NCI-H2196 treated with DMSO at 0.1 percent for 48 hours (cell line): Measurements from ENCODE around the gene DOLPP1.

Source experiments
- DNase-seq: peaks from one replicate; lab custom pipeline; 2025; ENCODE audit not compliant: unreplicated experiment; lab: John Stamatoyannopoulos, UW

DOLPP1 gene

DNA sequence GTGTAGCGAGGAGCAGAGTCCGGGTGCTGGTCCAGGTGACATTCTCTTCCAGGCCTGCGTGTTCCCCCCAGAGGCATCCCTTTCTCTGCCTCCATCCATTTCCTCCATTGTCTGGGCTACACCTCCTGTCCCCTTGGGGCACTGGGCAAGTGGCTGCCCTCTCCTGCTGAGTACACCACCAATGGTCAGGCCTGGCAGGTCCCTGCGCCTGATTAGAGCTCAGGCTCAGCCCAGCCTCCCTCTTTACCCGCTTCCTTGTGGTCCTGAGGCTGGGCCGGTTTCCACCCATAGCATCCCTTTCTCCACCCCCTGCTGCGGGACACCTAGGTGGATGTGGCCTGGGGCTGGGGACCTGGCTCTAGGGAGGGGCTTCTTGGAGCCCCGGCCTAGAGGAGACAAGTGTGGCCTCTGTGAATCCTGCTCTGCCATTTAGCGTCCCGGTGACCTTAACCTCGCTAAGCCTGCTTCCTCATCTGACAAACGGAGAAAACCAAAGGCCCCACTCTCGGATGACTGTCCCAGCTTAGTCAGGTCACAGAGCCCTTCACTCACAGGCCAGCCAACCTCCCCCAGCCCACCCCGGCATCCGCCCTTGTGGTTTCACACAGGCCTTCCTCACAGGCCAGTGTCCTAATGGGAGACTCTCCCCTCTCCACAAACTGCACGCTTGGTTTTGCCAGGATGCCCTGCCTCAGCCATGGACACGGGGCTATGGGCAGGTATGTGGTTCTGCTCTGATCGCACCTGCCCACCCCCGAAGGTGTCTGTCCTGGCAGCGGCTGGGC lies 12.9 kb downstream of the DOLPP1 start:
- no peak for DNase-seq

DNA sequence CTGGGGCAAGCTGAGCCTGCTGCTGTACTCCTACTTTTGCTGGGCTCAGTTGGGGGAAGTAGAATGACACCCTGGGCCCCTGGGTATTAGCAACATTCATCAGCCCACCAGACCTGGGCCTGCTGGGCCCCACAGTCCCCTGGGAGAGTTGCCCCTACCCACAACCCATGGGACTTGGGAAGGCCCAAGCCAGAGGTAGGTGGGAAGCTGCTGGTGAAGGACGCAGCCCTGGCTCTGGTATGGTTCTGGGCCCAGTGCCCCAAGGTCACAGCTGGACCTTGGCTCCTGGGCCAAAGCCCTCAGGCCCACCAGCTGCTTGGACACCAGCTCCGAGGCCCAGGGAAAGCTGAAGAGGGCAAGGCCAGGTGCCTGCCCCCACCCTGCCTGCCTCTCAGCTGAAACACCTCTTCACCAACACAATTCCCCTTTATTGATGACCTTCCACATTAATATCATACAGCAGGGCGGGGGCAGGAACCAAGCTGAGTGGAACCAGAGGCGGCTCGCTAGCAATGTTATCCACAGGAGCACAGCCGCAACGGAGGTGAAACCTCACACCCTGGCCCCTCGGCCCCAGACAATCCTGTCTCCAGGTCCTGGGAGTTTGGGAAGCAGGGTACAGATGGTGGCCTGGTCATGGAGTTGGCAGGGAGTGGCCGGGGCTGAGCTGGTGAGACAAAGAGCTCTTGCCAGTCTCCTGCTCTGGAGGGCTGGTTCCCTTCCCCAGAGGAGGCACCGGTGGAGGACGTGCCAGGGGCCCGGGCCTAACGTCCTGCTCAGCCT lies 13.7 kb downstream of the DOLPP1 start:
- no peak for DNase-seq

DNA sequence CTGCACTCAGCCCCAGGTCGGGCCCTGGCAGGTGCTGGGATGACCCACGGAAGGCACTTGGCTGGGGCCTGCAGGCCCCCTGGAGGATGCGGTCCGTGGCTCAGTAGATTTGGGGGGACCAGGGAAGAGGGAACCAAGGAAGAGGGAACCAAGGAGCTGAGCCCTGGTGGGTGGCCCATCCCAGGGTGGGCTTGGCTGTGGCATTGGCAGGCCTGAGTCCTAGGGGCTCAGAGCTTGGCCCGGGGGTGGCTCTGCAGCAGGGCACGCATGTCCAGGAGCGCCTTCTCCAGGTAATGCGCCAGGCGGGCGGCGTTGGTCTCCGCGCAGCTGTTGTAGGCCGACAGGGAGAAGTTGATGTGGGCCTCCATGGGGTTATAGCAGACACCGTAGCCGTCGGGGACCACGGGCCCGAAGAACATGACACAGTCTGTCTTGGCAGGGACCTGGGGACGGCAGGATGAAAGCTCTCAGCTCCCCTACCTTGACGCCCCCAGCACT lies 14.3 kb downstream of the DOLPP1 start:
- DNase-seq = no peak

DNA sequence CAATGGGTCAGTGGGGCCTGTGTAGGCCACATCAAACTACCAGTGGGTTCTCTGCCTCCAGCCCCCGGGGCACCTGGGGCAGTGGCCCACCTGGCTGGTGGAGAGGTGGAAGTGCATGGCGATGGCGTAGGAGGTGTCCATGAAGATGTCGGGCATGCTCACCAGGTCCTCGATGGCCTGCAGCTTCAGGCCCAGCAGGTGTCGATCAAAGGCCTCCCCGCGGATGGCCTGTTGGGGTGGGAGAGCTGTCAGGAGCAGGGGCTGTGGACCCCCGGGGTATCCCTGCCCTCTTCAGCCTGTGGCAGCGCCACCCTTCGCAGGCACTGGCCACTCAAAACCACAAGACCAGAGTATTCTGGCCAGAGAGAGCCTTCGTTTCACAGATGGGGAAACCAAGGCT lies 15.0 kb downstream of the DOLPP1 start:
- no peak for DNase-seq

DNA sequence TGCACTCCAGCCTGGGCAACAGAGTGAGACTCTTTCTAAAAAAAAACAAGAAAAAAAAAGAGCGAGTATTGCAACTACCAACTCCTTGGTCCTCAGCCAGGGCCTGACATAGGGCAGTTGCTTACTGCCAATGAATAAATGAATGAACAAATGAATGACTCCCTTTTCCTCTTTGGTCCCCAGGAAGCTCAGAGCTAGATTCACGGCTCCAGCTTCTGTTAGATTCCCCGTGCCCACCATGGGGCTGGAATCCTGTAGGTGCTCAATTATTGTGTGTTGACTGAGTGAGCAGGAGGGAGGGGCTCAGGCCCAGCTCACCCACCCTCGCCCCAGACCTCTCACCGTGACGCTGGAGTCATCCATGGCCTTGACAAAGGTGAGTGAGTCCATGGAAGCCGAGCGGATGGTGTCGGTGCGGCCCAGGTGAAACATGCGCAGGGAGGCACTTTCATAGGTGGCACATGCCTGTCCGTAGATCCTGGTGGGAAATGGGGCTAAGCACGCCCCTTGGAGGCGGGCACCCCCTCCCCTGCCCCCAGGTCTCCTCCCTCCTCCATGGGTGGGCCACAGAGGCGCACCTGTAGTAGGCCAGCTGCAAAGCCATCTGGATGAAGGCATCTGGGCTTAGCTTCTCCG lies 16.9 kb downstream of the DOLPP1 start:
- DNase-seq = no peak

DNA sequence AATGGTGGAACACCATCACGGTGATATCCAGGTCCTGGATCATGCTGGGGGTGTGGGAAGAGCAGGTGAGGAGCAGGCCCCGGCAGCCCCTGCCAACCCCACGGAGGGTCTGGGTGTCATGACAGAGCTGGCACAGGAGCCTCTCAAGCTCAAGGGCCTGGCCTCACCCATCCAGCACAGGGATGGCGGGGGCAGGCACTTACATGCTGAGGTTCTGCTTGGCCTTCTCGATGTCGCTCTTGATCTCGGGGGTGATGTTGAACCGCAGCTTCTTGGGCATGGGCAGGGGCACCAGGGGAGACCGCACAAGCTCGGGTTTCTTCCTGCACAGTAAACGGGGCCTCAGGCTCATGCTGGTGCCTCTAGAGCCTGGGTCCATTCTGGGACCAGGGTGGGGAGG lies 17.4 kb downstream of the DOLPP1 start:
- no peak for DNase-seq

DNA sequence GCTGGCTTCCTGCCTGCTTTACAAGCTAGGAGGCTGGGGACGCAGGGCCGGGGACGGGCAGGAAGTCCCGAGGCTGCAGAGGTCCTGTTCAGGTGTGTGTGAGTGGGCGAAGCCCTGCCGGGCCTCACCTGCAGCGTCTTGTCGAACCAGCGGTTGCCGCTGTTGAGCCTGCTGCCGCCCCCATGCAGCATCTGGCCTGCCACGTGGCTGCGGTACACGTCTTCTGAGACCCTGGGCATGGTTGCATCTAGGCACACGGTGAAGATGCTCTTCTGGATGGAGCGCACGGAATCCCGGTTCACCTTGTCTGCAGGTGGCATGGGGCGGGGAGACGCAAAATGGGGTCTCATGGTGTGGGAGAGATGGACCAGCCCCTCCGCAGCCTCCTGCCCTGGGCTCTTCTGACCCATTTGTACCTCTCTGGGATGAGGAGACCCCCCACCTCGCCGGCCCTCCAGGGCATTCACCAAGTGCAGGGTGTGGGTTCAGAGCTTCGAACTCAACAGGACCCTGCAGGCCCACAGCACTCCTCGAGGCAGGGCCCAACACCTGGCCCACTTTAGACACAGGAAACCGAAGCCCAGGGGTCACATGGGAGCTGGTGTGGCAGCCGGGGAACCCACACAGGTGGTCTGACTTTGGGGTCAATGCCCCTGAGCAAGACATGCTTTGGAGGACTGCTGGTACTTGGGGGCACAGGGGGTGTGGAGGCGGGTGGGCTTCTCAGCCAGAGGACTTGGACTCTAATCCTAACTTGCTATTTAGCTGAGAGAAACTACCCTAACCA lies 19.7 kb downstream of the DOLPP1 start:
- DNase-seq = no peak

DNA sequence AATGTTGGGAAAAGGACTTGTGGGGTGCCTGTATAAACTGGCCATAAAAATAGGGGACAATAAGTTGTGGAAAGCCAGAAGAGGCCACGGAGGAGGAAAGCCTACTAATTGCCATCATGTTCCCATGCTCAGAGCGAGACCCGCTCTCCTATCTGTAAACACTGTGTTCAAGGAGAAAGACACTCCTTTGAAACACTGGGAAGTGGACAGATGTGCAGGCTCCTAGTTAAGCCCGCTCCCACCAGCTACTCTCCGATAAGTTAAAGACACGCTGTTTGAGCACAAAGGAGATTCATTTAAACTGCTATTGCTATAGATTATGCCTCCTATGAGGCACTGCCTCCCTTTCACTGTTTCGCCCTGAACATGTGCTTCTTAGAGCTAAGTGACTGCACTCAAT lies 20.4 kb downstream of the DOLPP1 start:
- no peak for DNase-seq

DNA sequence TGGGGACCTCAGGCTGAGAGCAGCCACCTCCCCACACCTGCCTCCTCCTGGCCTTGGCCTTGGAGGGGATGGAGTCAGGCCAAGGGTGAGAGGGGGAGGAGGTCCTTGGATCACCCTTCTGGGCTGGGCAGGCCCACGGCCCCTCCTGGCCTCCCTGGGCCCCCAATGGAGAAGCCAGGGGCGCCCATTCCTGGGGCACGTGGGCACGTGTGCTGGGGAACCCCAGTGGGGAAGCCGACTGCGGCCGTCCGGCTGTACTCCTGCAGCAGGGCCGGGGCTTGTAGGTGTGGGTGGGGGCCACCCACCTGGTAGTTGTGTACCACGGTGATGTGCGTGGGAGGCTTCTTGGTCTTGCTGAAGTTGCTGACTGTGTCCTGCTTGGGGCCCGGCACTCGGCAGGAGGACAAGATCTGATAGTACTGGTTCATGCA lies 21.2 kb downstream of the DOLPP1 start:
- no peak for DNase-seq

DNA sequence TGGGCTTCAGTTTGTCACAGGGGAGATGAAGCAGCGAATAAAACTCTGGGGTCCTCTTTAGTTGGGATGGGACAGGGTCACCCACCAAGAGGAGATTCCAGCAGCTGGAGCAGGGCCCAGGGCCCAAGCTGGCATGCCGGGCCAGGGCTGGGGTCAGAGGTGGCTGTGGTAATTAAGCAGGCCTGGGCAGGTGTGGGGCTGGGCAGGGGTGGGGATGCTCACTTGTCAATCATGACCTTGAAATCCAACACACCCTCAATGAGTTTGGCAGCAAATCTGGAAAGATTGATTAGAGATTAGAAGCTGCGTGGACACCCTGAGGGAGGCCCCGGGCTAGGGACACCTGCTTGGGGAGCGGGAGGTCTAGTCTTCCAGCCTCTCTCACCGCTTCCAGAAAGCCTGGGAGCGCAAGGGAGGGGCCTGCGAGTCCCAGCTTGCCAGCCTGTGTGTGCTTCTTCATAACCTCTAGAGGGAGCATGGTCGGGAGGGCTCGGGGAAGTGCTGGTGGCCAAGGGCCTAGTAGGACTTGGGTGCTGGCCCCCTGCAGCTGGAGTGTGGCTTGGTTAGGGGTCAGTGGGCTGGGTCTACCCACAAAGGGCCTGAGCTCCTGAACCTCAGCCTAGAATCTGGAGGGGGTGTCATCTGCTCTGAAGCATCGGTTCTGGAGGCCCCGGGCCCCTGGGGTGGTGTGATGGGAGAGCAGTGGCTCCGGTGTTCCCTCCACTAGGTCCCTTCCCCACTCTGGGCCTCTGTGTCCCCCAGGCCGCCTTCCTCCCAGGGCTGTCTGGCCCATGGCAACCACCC lies 22.1 kb downstream of the DOLPP1 start:
- DNase-seq = peak; percentile 68

DNA sequence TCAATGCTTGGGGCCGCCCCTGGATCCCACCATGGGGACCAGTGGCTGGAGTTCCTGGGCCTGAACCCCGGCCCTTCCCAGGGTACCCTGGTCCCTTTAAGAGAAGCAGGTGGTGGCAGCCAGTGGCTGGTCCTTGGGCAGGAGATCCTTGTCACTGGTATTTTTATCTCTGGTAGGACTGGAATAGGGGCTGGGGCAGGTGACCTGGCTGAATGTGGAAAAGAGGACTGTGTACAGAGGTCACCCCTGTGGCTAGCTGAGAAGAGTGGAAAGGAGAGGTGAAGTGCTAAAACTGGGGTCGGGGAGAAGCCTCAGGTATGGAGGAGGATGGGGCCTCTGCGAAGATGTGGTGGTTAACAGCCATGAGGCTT lies 22.7 kb downstream of the DOLPP1 start:
- DNase-seq = no peak

DNA sequence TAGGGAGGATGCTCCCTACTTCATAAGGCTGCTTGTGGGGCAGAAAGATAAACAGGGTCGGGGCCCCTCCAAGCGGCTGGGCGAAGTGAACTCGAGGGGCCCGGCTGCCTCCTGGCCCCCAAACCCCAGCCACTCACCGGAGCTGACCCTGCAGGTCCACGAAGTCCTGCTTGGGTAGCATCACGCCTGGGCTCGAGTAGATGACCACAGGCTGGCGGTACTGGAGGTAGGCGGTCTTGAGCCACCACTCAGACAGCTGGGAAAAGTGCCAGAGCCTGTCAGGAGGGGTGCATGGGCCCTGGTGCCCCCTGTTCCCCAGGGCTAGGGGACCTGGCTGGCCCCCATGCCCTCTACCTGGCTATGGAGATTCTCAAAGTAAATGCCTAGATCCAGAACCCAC lies 23.1 kb downstream of the DOLPP1 start:
- no peak for DNase-seq

DNA sequence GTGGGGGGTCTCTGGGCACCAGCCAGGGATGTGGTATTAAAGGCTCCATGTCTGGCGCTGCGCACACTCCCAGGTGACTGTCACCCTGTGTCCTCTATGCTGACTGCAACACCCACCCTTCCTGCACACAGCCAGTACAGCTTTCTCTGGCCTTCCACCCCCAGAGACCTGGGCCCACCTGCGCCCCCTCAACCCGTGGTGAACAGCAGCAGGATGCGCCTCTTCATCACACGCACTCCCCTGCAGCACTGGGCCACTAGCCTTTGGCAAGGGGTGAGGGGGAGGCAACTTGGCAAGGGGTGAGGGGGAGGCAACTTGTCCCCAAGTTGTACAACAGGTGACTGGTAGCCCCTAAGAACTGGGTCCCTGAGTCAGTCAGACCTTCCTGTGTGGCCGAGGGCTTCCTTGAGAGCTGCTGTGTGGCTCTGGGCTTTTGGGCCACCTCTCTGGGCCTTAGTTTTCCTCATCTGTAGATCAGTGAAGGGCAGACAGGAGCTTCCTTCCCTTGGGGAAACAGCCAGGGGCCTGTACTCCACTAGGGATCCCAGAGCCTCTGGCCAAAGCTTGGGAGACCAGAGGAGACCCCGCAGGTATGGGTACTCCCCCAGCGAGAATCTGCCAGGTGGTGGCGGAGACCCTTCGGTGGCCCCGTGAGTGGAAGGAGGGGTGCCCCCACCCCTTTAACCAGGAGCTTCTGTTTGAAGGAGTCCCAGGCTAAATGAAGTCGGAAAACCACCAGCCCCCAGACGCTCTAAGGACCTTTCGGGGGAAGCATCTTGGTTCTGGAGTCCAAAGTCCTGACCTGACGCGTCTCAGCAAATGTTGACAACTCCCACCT lies 25.2 kb downstream of the DOLPP1 start:
- DNase-seq = no peak

DNA sequence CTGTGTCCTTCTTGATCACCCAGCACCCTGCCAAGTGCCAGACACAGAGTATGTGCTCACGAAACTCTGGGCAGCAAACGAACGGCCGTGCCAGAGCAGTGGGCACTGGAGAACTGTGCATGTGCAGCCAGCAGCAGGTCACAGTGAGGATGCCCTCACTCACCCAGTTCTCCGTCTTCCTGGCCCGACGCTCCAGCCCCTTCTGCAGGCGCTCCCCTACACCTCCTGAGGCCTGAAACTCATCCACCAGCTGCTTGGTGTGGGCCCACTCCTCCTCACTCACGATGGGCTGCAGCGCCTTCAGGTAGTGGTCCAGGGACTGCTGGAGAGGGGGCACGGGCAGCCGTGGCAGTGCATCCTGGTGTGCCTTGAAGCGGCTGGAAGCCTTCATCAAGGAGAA lies 26.7 kb downstream of the DOLPP1 start:
- DNase-seq = no peak

DNA sequence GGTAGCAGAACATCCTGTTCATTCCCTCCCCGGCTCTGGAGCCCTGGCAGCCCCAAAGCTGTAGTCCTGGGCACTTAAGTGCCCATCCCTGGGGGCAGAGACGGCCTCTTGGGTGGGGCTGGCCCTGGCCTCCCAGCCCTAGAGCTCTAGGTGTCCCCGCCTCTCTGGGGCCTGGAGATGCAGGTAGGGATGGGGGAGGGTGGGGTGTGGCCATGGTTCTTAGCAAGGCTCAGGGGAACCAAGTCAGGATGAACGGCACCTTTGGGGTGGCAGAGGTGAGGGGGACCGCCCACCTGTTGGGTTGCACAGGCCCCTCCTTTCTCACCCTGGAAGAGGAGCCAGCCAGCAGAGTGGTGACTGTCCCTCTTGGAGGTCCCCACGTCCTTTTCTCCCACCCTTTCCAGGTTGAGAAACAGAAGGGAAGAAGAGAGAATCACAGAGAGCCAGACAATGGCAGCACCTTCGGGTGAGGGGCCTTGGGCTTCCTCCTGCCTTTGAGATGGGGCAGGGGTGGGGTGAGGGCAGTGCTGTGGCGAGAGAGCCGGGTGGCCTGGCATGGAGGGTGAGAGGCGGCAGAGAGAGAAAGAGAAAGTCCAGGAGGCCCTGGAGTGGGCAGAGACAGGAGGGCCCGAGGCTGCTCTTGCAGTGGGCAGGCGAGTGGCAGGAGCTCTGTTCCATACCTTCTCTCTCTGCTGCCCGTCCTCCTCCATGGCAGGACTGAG lies 27.3 kb downstream of the DOLPP1 start:
- DNase-seq = no peak

DNA sequence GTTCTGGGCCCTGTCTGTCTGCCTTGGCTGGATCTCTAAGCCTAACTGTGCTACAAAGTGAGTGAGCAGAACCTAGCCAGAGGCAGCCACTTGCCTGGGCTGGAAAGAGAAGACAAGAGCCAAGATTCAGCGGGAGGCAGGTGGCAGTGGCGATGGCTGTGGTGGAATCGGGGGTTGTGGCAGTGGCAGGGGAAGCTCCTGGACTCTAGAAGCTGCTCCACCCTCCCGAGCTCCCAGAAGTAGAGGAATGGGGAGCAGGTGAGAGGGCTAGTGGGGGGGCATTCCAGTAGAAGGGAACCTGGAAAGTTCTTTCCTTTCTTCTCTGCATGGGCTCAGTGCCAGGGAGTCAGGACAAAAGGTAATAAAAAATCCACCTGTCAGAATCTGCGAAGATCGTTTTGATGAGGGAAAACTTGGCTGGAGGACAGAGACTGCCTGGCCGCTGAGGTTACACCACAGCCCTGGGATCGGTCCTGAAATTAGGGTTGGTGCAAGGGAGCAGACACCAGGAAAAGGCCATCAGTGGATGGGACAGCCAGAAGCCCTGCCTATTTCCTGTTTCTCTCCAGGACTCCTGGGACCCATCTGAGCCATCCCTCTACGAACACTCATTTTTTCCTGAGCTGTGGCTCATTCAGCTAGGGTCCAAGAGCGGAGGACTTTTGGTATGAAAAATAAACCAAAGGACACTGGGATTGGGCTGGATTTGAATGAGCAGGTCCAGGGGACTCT lies 28.1 kb downstream of the DOLPP1 start:
- DNase-seq = no peak

DNA sequence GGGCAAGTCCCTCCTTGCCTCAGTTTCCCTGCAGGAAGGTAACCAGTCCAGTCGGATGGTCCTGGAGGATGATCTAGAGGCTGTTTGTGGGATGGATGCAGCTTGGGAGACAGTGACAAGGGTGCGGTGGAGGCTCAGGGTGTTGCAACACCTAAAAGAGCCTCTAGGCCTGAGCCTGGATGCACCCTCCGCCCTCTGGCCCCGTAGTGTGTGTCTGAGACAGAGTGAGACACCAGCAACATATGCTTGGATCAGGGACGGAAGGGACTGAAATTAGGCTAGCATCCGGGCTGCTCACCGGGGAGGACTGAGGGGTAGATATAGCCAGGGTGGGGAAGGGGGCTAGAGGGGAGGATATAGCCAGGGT lies 28.6 kb downstream of the DOLPP1 start:
- no peak for DNase-seq
